Measurements from ENCODE around the gene RARS1.

- TF ChIP-seq CTCF (IDR thresholded peaks at IDR 0.05) = no peak
- TF ChIP-seq POLR2A (IDR thresholded peaks at IDR 0.05) = no peak
Measured at GRCh38 chr5:168482361-168482760, 3.9 kb upstream of the RARS1 start.
